ENCODE measurements around the gene SERPINA4. TPM values are rescaled to one million over a fixed set of nuclear protein-coding genes. Genes with fewer than 3 reads are reported as not detected.

SERPINA4 gene
- total and polyA plus RNA-seq, 2 donors (not counting 1 experiment from before 2014, with no cell fraction given): not detected

DNA sequence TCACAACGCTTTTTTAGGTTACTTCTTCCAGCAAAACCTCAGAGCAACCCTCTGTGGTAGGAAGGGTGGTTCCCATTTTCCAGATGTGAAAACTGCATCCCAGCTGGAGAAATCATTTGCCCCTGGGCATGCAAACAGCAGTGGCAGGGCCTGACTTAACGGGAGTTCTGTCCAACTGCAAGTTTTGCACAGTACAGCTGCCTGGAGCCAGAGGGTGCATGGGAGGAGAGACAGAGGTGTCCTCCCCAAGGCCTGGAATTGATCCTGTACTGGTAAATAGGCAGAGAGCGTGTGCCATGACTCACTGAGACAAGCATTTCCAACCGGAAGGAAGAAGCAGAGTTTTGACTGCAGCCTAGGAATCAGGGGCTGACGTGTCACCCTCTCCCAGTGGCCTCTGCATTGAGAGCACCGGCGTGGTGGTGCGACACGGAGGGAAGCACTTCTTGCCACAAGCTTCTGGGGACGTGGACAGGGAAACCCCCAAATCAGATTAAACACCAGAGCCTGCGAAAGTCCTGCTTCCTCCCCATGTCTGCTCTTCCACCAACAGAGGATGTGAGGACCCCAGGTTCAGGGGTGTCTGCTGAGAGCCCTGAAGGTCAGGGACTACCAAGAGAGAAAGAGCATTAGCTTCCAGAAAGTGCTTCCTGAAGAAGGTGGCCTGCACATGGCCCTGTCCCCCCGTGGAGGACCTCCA lies 19.0 kb upstream of the SERPINA4 start:
- Histone ChIP-seq H3K9me3 (ENCODE audit: control insufficient read depth, insufficient read depth, low read depth, low read length) (no peaks in the 10 kb centered on the region), H3K27ac (ENCODE audit: insufficient read depth, low read length) (no peak overlapping the region), H3K79me2 (ENCODE audit: control insufficient read depth, insufficient read depth, low read length) (no peaks in the 10 kb centered on the region), H3K27me3 (ENCODE audit: control insufficient read depth, insufficient read depth, low read length) (no peaks in the 10 kb centered on the region), H3K4me3 (replicated peaks in 1 of 4; ENCODE audit: control extremely low read depth in 1 of 4, insufficient read depth in 1 of 4, low read depth in 3 of 4, low read length in 4 of 4) (no peak overlapping the region), H3K4me2 (ENCODE audit: extremely low read depth, insufficient read depth, low read length) (no peak overlapping the region), H2AFZ (ENCODE audit: low read length) (no peak overlapping the region), H4K20me1 (ENCODE audit: control insufficient read depth, extremely low read depth, insufficient read depth, low read length) (no peaks in the 10 kb centered on the region), H3K9ac (ENCODE audit: insufficient read depth, low read length) (no peak overlapping the region), H3K36me3 (ENCODE audit: control insufficient read depth, insufficient read depth, low read length) (no peaks in the 10 kb centered on the region), H3K4me1 (ENCODE audit: control insufficient read depth, extremely low read depth, insufficient read depth, low read length) (no peaks in the 10 kb centered on the region)
- peak in 1 of 2 donors; percentile 45 for DNase-seq (ENCODE audit: low read depth in 2 of 2)
- TF ChIP-seq EZH2 (IDR thresholded peaks at IDR 0.05; ENCODE audit: low read length, missing control alignments): no peak
- TF ChIP-seq, protein P1, sequence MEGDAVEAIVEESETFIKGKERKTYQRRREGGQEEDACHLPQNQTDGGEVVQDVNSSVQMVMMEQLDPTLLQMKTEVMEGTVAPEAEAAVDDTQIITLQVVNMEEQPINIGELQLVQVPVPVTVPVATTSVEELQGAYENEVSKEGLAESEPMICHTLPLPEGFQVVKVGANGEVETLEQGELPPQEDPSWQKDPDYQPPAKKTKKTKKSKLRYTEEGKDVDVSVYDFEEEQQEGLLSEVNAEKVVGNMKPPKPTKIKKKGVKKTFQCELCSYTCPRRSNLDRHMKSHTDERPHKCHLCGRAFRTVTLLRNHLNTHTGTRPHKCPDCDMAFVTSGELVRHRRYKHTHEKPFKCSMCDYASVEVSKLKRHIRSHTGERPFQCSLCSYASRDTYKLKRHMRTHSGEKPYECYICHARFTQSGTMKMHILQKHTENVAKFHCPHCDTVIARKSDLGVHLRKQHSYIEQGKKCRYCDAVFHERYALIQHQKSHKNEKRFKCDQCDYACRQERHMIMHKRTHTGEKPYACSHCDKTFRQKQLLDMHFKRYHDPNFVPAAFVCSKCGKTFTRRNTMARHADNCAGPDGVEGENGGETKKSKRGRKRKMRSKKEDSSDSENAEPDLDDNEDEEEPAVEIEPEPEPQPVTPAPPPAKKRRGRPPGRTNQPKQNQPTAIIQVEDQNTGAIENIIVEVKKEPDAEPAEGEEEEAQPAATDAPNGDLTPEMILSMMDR (conservative IDR thresholded peaks at IDR 0.05 in 1 of 2, IDR thresholded peaks at IDR 0.05 in 1 of 2; ENCODE audit: low read depth in 1 of 2, low read length in 2 of 2): no peak

DNA sequence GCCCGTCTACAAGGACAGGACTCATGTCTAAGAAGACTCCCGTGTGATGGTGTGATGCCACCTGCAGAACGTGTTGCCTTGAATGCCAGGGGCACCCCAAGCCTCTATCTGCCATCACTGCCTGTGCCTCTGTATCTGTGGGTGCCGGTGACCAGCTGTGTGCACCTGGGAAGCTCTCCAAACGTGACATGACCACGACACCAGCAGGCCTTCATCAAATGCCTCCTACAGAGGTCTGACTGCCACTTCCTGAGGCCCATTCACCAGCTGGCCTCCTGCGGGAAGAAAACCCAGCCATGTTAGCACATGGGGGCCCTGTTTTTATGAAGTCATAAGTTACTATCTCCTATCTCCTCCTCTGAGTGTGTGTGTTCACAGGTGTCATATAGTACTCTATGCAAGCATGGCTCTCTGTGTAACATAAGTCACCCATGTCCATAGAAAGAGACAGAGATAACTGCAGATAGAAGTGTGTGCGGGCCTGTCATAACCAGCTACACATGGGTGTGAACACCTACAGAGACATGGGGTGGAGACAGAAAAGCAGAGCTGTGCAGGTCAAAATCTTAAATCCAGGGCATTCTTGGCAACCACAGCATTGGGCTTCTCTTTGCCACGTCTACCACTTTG lies 18.3 kb upstream of the SERPINA4 start:
- no peaks in the 10 kb centered on the region for H3K27me3 ChIP-seq (ENCODE audit: control insufficient read depth, insufficient read depth, low read length)

DNA sequence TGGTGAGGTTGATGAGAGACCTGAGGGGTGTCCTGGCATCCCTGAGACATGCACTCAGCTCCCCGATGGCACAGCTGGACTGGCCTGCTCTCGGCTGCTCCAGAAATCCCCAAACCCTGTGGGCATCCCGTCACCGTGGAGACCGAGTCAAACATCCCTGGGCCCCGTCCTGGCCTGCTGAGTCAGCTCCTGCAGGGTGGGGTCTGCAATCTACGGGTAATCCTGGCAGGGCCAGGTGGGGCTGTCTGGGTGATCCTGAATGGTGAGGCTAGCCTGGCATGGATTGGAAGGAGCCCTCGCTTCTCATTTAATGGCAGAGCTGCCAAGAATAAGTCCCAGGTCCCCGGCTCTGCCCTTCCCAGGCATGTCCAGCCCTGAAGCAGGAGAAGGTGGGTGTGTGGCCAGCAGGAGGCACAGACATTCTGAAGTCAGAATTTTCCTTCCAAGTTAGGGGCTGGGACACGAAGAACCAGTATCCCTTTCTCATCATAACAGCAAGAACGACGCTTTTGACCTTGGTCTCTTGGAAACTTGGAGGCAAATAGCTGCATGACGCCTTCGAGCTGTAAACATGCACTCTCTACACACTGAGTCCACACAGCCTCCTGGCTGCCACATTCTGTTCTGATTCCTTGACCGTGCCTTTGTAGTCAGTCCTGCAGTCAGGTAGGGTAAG lies 17.7 kb upstream of the SERPINA4 start:
- Histone ChIP-seq H3K79me2 (ENCODE audit: control insufficient read depth, insufficient read depth, low read length) (no peaks in the 10 kb centered on the region), H2AFZ (ENCODE audit: low read length) (no peak overlapping the region), H3K9me3 (ENCODE audit: control insufficient read depth, insufficient read depth, low read depth, low read length) (no peaks in the 10 kb centered on the region), H3K4me2 (ENCODE audit: extremely low read depth, insufficient read depth, low read length) (no peak overlapping the region), H3K4me1 (ENCODE audit: control insufficient read depth, extremely low read depth, insufficient read depth, low read length) (no peaks in the 10 kb centered on the region), H3K4me3 (replicated peaks in 1 of 4; ENCODE audit: control extremely low read depth in 1 of 4, insufficient read depth in 1 of 4, low read depth in 3 of 4, low read length in 4 of 4) (no peak overlapping the region), H4K20me1 (ENCODE audit: control insufficient read depth, extremely low read depth, insufficient read depth, low read length) (no peaks in the 10 kb centered on the region), H3K27ac (ENCODE audit: insufficient read depth, low read length) (no peak overlapping the region), H3K36me3 (ENCODE audit: control insufficient read depth, insufficient read depth, low read length) (no peaks in the 10 kb centered on the region), H3K9ac (ENCODE audit: insufficient read depth, low read length) (no peak overlapping the region), H3K27me3 (ENCODE audit: control insufficient read depth, insufficient read depth, low read length) (no peaks in the 10 kb centered on the region)
- no peak for TF ChIP-seq EZH2 (IDR thresholded peaks at IDR 0.05; ENCODE audit: low read length, missing control alignments)
- TF ChIP-seq, protein P1 (conservative IDR thresholded peaks at IDR 0.05 in 1 of 2, IDR thresholded peaks at IDR 0.05 in 1 of 2; ENCODE audit: low read depth in 1 of 2, low read length in 2 of 2): no peak
- DNase-seq (ENCODE audit: low read depth in 2 of 2): no peak

More for the DNA sequence above, 18.3 kb upstream of the SERPINA4 start:
- Histone ChIP-seq H3K4me2 (ENCODE audit: extremely low read depth, insufficient read depth, low read length) (no peak overlapping the region), H3K4me3 (replicated peaks in 1 of 4; ENCODE audit: control extremely low read depth in 1 of 4, insufficient read depth in 1 of 4, low read depth in 3 of 4, low read length in 4 of 4) (no peak overlapping the region), H4K20me1 (ENCODE audit: control insufficient read depth, extremely low read depth, insufficient read depth, low read length) (no peaks in the 10 kb centered on the region), H3K79me2 (ENCODE audit: control insufficient read depth, insufficient read depth, low read length) (no peaks in the 10 kb centered on the region), H3K9ac (ENCODE audit: insufficient read depth, low read length) (no peak overlapping the region), H2AFZ (ENCODE audit: low read length) (no peak overlapping the region), H3K27ac (ENCODE audit: insufficient read depth, low read length) (no peak overlapping the region), H3K9me3 (ENCODE audit: control insufficient read depth, insufficient read depth, low read depth, low read length) (no peaks in the 10 kb centered on the region), H3K36me3 (ENCODE audit: control insufficient read depth, insufficient read depth, low read length) (no peaks in the 10 kb centered on the region), H3K4me1 (ENCODE audit: control insufficient read depth, extremely low read depth, insufficient read depth, low read length) (no peaks in the 10 kb centered on the region)
- no peak for TF ChIP-seq EZH2 (IDR thresholded peaks at IDR 0.05; ENCODE audit: low read length, missing control alignments)
- TF ChIP-seq, protein P1 (conservative IDR thresholded peaks at IDR 0.05 in 1 of 2, IDR thresholded peaks at IDR 0.05 in 1 of 2; ENCODE audit: low read depth in 1 of 2, low read length in 2 of 2): no peak
- DNase-seq (ENCODE audit: low read depth in 2 of 2): no peak

Data from fibroblast of lung (primary cell).